ENCODE measurements around the gene ATOH8. TPM values are rescaled to one million over a fixed set of nuclear protein-coding genes. Genes with fewer than 3 reads are reported as not detected.
"Not testable (repeated sequence)": the region's sequence is repeated elsewhere in the genome, so short reads cannot be mapped to it uniquely, and the experiment has no call there.

Gene ATOH8
- total and polyA plus RNA-seq, 2 donors (not counting 1 experiment from before 2014, with no cell fraction given) = not detected

DNA sequence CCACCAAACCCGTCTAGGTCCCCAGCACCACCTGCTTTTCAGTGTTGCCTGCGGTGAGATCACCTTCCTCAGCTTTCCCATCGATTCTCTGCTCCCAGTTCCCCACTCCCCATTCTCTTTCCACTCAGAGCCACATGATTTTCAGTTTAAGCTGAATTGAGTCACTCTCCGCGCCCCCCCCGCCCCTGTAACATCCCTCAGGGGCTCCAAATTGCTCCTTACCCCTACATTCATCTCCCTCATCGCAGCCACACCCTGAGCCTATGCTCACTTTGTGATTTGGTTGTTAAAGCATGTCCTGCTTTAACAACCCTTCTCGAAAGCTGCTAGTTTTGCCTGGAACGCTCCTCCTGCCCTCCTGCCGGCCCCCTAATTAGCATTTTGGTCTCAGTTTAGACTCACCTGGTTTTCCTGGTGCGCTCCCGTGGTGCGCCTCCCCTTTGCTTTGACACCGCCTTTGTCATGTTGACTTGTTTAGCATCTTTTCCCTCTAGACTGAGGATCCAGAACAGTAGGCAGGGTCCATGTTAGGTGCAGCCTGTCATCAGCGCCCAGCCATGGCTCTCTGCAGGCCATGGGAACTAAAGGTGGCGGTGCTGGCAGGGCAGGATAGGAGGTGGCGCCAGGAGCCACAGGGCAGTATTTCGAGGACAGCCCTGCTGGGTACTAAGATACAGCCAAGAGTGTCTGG, 74.2 kb downstream of the ATOH8 start:
- Histone ChIP-seq H3K79me2 (ENCODE audit: control insufficient read depth, insufficient read depth, low read length) (no peaks in the 10 kb centered on the region), H3K27me3 (replicated peaks in 1 of 4; ENCODE audit: control extremely low read depth in 1 of 4, control insufficient read depth in 3 of 4, insufficient read depth in 4 of 4, low read length in 3 of 4) (no peaks in the 10 kb centered on the region), H3K9me3 (ENCODE audit: control extremely low read depth in 1 of 3, control insufficient read depth in 2 of 3, insufficient read depth in 1 of 3, low read length in 2 of 3) (no peaks in the 10 kb centered on the region), H3K9ac (ENCODE audit: low read length) (peak overlapping the region; percentile 42), H3K4me2 (replicated peaks; ENCODE audit: low read depth, low read length, poor library complexity, severe bottlenecking) (peak overlapping the region; percentile 64), H2AFZ (ENCODE audit: insufficient read depth, low read depth, low read length, poor library complexity, severe bottlenecking) (peak overlapping the region; percentile 76), H3K36me3 (replicated peaks in 1 of 2; ENCODE audit: control extremely low read depth in 1 of 2, control insufficient read depth in 1 of 2, extremely low read depth in 1 of 2, insufficient read depth in 2 of 2, low read length in 1 of 2) (no peaks in the 10 kb centered on the region), H3K4me1 (ENCODE audit: control insufficient read depth in 2 of 2, insufficient read depth in 2 of 2, low read length in 2 of 2) (peaks cover 5 to 15% of the 10 kb centered on the region in 2 donors), H3K27ac (ENCODE audit: low read length in 2 of 2) (no peak overlapping the region), H3K4me3 (ENCODE audit: control extremely low read depth in 1 of 5, extremely low read depth in 1 of 5, insufficient read depth in 1 of 5, low read depth in 2 of 5, low read length in 4 of 5) (no peak overlapping the region), H4K20me1 (ENCODE audit: control insufficient read depth, insufficient read depth, low read length, poor library complexity, severe bottlenecking) (no peaks in the 10 kb centered on the region)
- Mint-ChIP-seq H3K4me3 (peak overlapping the region; percentile 59), H3K27ac (peak overlapping the region; percentile 54), H3K9me3 (ENCODE audit: insufficient read depth) (no peaks in the 10 kb centered on the region), H3K4me1 (peaks cover 25% of the 10 kb centered on the region), H3K27me3 (no peaks in the 10 kb centered on the region)
- CTCF ChIA-PET = interaction anchor here (0.6 to 24.3 kb wide), 66 partner anchors 8 to 467 kb away, joined by 3 to 528 read pairs (median 4); partner anchors contain the start of genes POLR1A, PTCD3 and ST3GAL5
- TF ChIP-seq, protein P1, sequence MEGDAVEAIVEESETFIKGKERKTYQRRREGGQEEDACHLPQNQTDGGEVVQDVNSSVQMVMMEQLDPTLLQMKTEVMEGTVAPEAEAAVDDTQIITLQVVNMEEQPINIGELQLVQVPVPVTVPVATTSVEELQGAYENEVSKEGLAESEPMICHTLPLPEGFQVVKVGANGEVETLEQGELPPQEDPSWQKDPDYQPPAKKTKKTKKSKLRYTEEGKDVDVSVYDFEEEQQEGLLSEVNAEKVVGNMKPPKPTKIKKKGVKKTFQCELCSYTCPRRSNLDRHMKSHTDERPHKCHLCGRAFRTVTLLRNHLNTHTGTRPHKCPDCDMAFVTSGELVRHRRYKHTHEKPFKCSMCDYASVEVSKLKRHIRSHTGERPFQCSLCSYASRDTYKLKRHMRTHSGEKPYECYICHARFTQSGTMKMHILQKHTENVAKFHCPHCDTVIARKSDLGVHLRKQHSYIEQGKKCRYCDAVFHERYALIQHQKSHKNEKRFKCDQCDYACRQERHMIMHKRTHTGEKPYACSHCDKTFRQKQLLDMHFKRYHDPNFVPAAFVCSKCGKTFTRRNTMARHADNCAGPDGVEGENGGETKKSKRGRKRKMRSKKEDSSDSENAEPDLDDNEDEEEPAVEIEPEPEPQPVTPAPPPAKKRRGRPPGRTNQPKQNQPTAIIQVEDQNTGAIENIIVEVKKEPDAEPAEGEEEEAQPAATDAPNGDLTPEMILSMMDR (IDR thresholded peaks at IDR 0.05) = no peak
- no peak for TF ChIP-seq EZH2 (IDR thresholded peaks at IDR 0.05; ENCODE audit: borderline replicate concordance, insufficient read depth, low read depth, low read length, poor library complexity, severe bottlenecking)
- intact Hi-C loops (cut with micrococcal nuclease) = loop anchor here (1.0 kb wide), 6 partner anchors 25 to 278 kb away; partner anchors contain the start of gene PTCD3
- 82% methylated on average over 18 of the region's 18 CpGs for WGBS (ENCODE audit: insufficient coverage)
- ATAC-seq (ENCODE audit: low read depth) (no peak), DNase-seq (no peak)
- POLR2A ChIA-PET = interaction anchor here (0.6 to 2.1 kb wide), 8 partner anchors 26 to 278 kb away, joined by 3 to 15 read pairs (median 6); partner anchors contain the start of genes POLR1A, PTCD3 and ST3GAL5

DNA sequence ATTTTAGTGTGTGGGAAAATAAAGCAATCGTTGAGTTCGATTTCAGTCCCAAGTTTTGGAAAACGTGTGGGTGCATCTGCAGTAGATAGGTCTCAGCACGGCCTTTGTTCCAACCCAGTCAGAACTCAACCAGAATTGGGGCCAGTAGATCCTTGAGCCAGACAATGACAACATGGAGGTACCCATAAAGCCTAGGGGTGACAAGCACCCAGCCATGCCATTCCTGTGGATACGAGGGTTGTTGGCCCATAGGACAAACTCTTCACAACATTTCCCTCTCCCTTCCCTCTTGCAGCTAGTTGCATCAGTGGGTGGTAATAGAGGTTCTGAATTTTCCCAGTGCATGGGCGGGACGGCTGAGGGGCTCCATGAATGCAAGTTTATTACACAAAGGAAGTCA, 74.9 kb downstream of the ATOH8 start:
- Mint-ChIP-seq H3K4me1 (peaks cover 25% of the 10 kb centered on the region), H3K4me3 (no peak overlapping the region), H3K27ac (no peak overlapping the region), H3K9me3 (ENCODE audit: insufficient read depth) (no peaks in the 10 kb centered on the region), H3K27me3 (no peaks in the 10 kb centered on the region)
- TF ChIP-seq, protein P1 (IDR thresholded peaks at IDR 0.05) = no peak
- no peak for TF ChIP-seq EZH2 (IDR thresholded peaks at IDR 0.05; ENCODE audit: borderline replicate concordance, insufficient read depth, low read depth, low read length, poor library complexity, severe bottlenecking)
- H3K36me3 ChIP-seq (replicated peaks in 1 of 2; ENCODE audit: control extremely low read depth in 1 of 2, control insufficient read depth in 1 of 2, extremely low read depth in 1 of 2, insufficient read depth in 2 of 2, low read length in 1 of 2) = no peaks in the 10 kb centered on the region
- H3K27me3 ChIP-seq (replicated peaks in 1 of 4; ENCODE audit: control extremely low read depth in 1 of 4, control insufficient read depth in 3 of 4, insufficient read depth in 4 of 4, low read length in 3 of 4) = no peaks in the 10 kb centered on the region
- no peak overlapping the region for H3K27ac ChIP-seq (ENCODE audit: low read length in 2 of 2)
- ATAC-seq (ENCODE audit: low read depth) (no peak), DNase-seq (no peak)
- no peaks in the 10 kb centered on the region for H4K20me1 ChIP-seq (ENCODE audit: control insufficient read depth, insufficient read depth, low read length, poor library complexity, severe bottlenecking)
- H3K4me1 ChIP-seq (ENCODE audit: control insufficient read depth in 2 of 2, insufficient read depth in 2 of 2, low read length in 2 of 2) = peaks cover 5 to 15% of the 10 kb centered on the region in 2 donors
- no peaks in the 10 kb centered on the region for H3K79me2 ChIP-seq (ENCODE audit: control insufficient read depth, insufficient read depth, low read length)
- H3K9ac ChIP-seq (ENCODE audit: low read length) = no peak overlapping the region
- POLR2A ChIA-PET = no interaction called here
- CTCF ChIA-PET = interaction anchor here (0.7 to 24.3 kb wide), 12 partner anchors 8 to 319 kb away, joined by 3 to 528 read pairs (median 6); partner anchors contain the start of gene ST3GAL5
- WGBS (ENCODE audit: insufficient coverage) = 100% methylated on average over 5 of the region's 7 CpGs
- no peaks in the 10 kb centered on the region for H3K9me3 ChIP-seq (ENCODE audit: control extremely low read depth in 1 of 3, control insufficient read depth in 2 of 3, insufficient read depth in 1 of 3, low read length in 2 of 3)
- intact Hi-C loops (cut with micrococcal nuclease) = no loop called here
- no peak overlapping the region for H3K4me3 ChIP-seq (ENCODE audit: control extremely low read depth in 1 of 5, extremely low read depth in 1 of 5, insufficient read depth in 1 of 5, low read depth in 2 of 5, low read length in 4 of 5)
- no peak overlapping the region for H3K4me2 ChIP-seq (replicated peaks; ENCODE audit: low read depth, low read length, poor library complexity, severe bottlenecking)
- H2AFZ ChIP-seq (ENCODE audit: insufficient read depth, low read depth, low read length, poor library complexity, severe bottlenecking) = no peak overlapping the region

DNA sequence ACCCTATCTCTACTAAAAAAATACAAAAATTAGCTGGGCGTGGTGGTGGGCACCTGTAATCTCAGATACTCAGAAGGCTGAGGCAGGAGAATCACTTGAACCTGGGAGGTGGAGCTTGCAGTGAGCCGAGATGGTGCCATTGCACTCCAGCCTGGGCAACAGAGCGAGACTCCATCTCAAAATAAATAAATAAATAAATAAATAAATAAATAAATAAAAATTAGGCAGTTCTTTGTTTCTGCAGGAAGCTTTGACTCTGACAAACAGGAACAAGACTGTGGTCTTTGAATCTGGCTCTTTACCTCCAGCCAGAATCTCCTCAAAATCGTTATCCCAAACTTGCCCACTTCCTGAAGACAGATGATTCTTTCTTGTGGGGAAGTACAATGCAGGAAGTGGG, 75.6 kb downstream of the ATOH8 start:
- WGBS (ENCODE audit: insufficient coverage) = no CpG with 5 or more reads among the region's 4 CpGs
- ATAC-seq (ENCODE audit: low read depth); DNase-seq; H3K9me3 ChIP-seq (ENCODE audit: control extremely low read depth in 1 of 3, control insufficient read depth in 2 of 3, insufficient read depth in 1 of 3, low read length in 2 of 3); H4K20me1 ChIP-seq (ENCODE audit: control insufficient read depth, insufficient read depth, low read length, poor library complexity, severe bottlenecking); H3K4me3 Mint-ChIP-seq; H3K27me3 Mint-ChIP-seq; H3K9me3 Mint-ChIP-seq (ENCODE audit: insufficient read depth); H3K9ac ChIP-seq (ENCODE audit: low read length); H3K27ac ChIP-seq (ENCODE audit: low read length in 2 of 2); H3K36me3 ChIP-seq (replicated peaks in 1 of 2; ENCODE audit: control extremely low read depth in 1 of 2, control insufficient read depth in 1 of 2, extremely low read depth in 1 of 2, insufficient read depth in 2 of 2, low read length in 1 of 2); H3K4me3 ChIP-seq (ENCODE audit: control extremely low read depth in 1 of 5, extremely low read depth in 1 of 5, insufficient read depth in 1 of 5, low read depth in 2 of 5, low read length in 4 of 5); H2AFZ ChIP-seq (ENCODE audit: insufficient read depth, low read depth, low read length, poor library complexity, severe bottlenecking); H3K27me3 ChIP-seq (replicated peaks in 1 of 4; ENCODE audit: control extremely low read depth in 1 of 4, control insufficient read depth in 3 of 4, insufficient read depth in 4 of 4, low read length in 3 of 4); H3K79me2 ChIP-seq (ENCODE audit: control insufficient read depth, insufficient read depth, low read length); H3K27ac Mint-ChIP-seq; H3K4me2 ChIP-seq (replicated peaks; ENCODE audit: low read depth, low read length, poor library complexity, severe bottlenecking); intact Hi-C loops (cut with micrococcal nuclease): not testable (repeated sequence)
- peaks cover 5 to 15% of the 10 kb centered on the region in 2 donors for H3K4me1 ChIP-seq (ENCODE audit: control insufficient read depth in 2 of 2, insufficient read depth in 2 of 2, low read length in 2 of 2)
- peaks cover 25% of the 10 kb centered on the region for H3K4me1 Mint-ChIP-seq
- CTCF ChIA-PET = interaction anchor here (0.7 to 24.3 kb wide), 10 partner anchors 9 to 276 kb away, joined by 3 to 528 read pairs (median 4); partner anchors contain the start of genes POLR1A and ST3GAL5
- POLR2A ChIA-PET = interaction anchor here (2.0 kb wide), 1 partner anchor 24 kb away, joined by 5 read pairs; no protein-coding TSS in a partner anchor
